Esophagus muscularis mucosa (tissue), 4 donors: ENCODE data around the gene ARHGDIB. TPM values are rescaled to one million over a fixed set of nuclear protein-coding genes. Genes with fewer than 3 reads are reported as not detected.

Source experiments
- DNase-seq: peaks from one replicate; pipeline ENCODE4 v3.0.0-alpha.2; 2017; ENCODE audit errors: extremely low spot score
- H3K27ac ChIP-seq, 4 donors: fragments of 200-600 bp; sonication (generic); replicated peaks in 1 of 4; 1 replicate in 3 of 4; 2 replicates in 1 of 4; pipeline ENCODE4 v1.5.1; 2016 to 2019; ENCODE audit warnings: mild to moderate bottlenecking in 1 of 4
- H3K27me3 ChIP-seq, 4 donors: fragments of 200-600 bp; sonication (generic); one replicate each; pipeline versions ENCODE4 v1.5.1 to v1.6.0; 2016 to 2019
- H3K36me3 ChIP-seq, 4 donors: fragments of 200-600 bp; sonication (generic); one replicate each; pipeline ENCODE4 v1.5.1; 2016 to 2019
- H3K4me1 ChIP-seq, 4 donors: fragments of 200-600 bp; sonication (generic); one replicate each; pipeline ENCODE4 v1.5.1; 2016 to 2019
- H3K4me3 ChIP-seq, 4 donors: fragments of 200-600 bp; sonication (generic); 1 replicate in 2 of 4; 2 replicates in 2 of 4; pipeline ENCODE4 v1.5.1; 2016 to 2019; ENCODE audit warnings: mild to moderate bottlenecking in 4 of 4, moderate library complexity in 1 of 4
- H3K9me3 ChIP-seq, 4 donors: fragments of 200-600 bp; sonication (generic); 1 replicate in 3 of 4; 2 replicates in 1 of 4; pipeline ENCODE4 v1.5.1; 2016 to 2019
- CTCF ChIP-seq, 3 experiments: fragments of 200-600 bp in 2 of 3; fragments of 450-650 bp in 1 of 3; sonication (generic) in 2 of 3; IDR thresholded peaks; one replicate each; pipeline ENCODE4 v1.5.1; 2017 to 2019; ENCODE audit warnings: antibody characterized with exemption in 3 of 3, mild to moderate bottlenecking in 2 of 3, moderate library complexity in 1 of 3
- EP300 ChIP-seq: sonication (generic); formaldehyde crosslinking; IDR thresholded peaks from one replicate; pipeline ENCODE4 v1.6.1; 2017; ENCODE audit warnings: antibody characterized with exemption
- POLR2A ChIP-seq: fragments of 450-650 bp; IDR thresholded peaks from one replicate; pipeline ENCODE4 v1.6.1; 2017; ENCODE audit warnings: antibody characterized with exemption, moderate library complexity, mild to moderate bottlenecking, low read depth
- POLR2AphosphoS5 ChIP-seq, 2 donors: sonication (generic); formaldehyde crosslinking; IDR thresholded peaks; one replicate each; pipeline ENCODE4 v1.6.1; 2017; ENCODE audit warnings: antibody characterized with exemption in 2 of 2
- WGBS: methylation state at CpG from one replicate; pipeline ENCODE4 v1.1.5; 2018; 5-methylcytosine and 5-hydroxymethylcytosine counted together
- intact Hi-C: fragments of 100-400 bp; cut with DNase I; formaldehyde crosslinking; loops from one replicate; pipeline ENCODE4 v1.15.1; 2023
- total RNA-seq, 4 donors: library from RNA; depleted of rRNA; stranded (reverse); fragments of >200 nt; gene quantifications; one replicate each; pipeline versions ENCODE4 v1.1.0 to v1.2.1, GENCODE V29; 2016

ARHGDIB gene
- total RNA-seq, result 100 to 1,000 TPM in 2 of 4 donors, 10 to 100 TPM in 2; 43.6 to 123 (median 84.5) TPM

DNA sequence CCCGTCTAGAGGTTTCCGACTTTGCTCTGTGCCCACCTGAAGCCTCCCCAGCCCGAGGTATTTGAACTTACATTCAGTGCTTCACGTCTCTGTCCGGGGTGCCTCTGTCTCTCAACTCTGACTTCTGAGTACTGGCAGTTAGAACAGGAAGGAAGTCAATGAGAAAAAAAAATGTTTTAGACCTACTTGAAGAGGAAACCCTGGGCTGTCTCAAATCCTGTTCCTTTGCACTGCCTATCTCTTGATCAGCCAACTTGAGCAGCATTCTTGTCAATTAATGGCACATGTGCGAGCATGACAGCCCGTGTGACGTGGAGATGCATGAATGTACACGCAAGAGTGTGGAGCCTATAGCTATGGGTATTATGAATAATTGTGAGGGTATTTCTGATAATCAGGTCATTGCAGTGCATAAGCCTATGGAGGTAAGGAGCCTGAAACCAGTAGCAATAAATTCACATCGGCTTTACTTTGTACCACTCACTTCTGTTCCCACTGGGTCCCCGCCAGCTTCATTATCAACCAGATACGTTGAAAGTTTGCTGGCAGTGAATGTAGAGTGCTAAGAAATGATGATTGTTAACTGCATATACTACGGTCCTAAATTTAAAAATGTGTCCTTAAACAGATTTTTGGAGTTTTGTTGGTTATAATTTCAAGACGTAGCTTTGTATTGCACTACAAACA is at the start of gene ARHGDIB:
Gene ARHGDIB (minus strand): TSS at position 136 of the 687 bp plus-strand sequence. CDS start 10,889 bp downstream, outside the sequence.
- Histone ChIP-seq H3K36me3 (no peaks in the 10 kb centered on the region), H3K9me3 (no peaks in the 10 kb centered on the region), H3K4me1 (peaks cover 25 to 40% (median 34%) of the 10 kb centered on the region in 4 donors), H3K27ac (peak within 1 kb of the TSS; percentile 67 to 75 (median 71)), H3K27me3 (no peaks in the 10 kb centered on the region), H3K4me3 (peak within 1 kb of the TSS; percentile 42 to 54 (median 46))
- intact Hi-C loops, result no loop called here
- no peak for DNase-seq
- WGBS, result 63% methylated on average over 14 of the region's 14 CpGs
- TF ChIP-seq POLR2AphosphoS5 (IDR thresholded peaks at IDR 0.05), result peak; percentile 37 to 39
- TF ChIP-seq POLR2A, result no peak

DNA sequence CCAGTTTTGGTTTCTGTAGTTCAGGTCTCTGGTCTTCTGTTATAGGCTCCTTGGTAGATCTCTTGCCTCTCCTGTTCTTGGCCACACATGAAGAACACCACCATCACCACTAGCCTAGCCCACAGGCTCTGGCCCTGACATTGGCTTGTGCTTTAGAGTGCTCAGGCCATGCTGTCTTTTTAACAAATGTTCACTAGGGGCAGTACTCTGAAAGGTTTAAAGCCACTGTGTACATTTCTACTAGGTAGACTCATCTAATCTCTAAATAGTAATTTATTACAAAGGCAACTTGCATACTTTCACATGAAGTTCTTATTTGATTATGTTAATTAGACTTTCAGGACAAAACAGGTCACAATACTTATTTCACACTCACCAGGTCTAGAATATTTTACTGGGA is 49.8 kb upstream of the ARHGDIB start:
- Histone ChIP-seq H3K4me1 (peaks cover 0 to 14% (median 5%) of the 10 kb centered on the region in 4 donors), H3K27me3 (no peaks in the 10 kb centered on the region), H3K27ac (no peak overlapping the region), H3K9me3 (no peaks in the 10 kb centered on the region), H3K36me3 (no peaks in the 10 kb centered on the region), H3K4me3 (no peak overlapping the region)
- intact Hi-C loops, result no loop called here
- no peak for TF ChIP-seq POLR2A
- no peak for TF ChIP-seq POLR2AphosphoS5 (IDR thresholded peaks at IDR 0.05)
- no peak for TF ChIP-seq CTCF (IDR thresholded peaks at IDR 0.05)
- TF ChIP-seq EP300, result no peak
- no peak for DNase-seq

GRCh38 chr12:15007551-15007950 is 46.1 kb upstream of the ARHGDIB start:
- TF ChIP-seq EP300, result no peak
- TF ChIP-seq POLR2AphosphoS5 (IDR thresholded peaks at IDR 0.05), result no peak
- no peak for TF ChIP-seq CTCF (IDR thresholded peaks at IDR 0.05)
- TF ChIP-seq POLR2A, result no peak
- Histone ChIP-seq H3K27me3 (no peaks in the 10 kb centered on the region), H3K9me3 (no peaks in the 10 kb centered on the region), H3K4me1 (peaks cover 0 to 11% (median 4%) of the 10 kb centered on the region in 4 donors), H3K36me3 (no peaks in the 10 kb centered on the region), H3K4me3 (no peak overlapping the region), H3K27ac (no peak overlapping the region)
- no peak for DNase-seq
- intact Hi-C loops, result loop anchor here (10.0 kb wide), 1 partner anchor 147 kb away; no protein-coding TSS in a partner anchor
- 32% methylated on average over 3 of the region's 3 CpGs for WGBS

- H3K9me3 ChIP-seq, result no peaks in the 10 kb centered on the region
- intact Hi-C loops, result loop anchor here (10.0 kb wide), 1 partner anchor 150 kb away; no protein-coding TSS in a partner anchor
- TF ChIP-seq CTCF (IDR thresholded peaks at IDR 0.05) (no peak), EP300 (no peak), POLR2A (no peak), POLR2AphosphoS5 (IDR thresholded peaks at IDR 0.05) (no peak)
- H3K27ac ChIP-seq, result no peak overlapping the region
- no peak for DNase-seq
- H3K4me1 ChIP-seq, result peaks cover 9 to 26% (median 18%) of the 10 kb centered on the region in 4 donors
- H3K27me3 ChIP-seq, result no peaks in the 10 kb centered on the region
- no peaks in the 10 kb centered on the region for H3K36me3 ChIP-seq
- H3K4me3 ChIP-seq, result no peak overlapping the region
Observed at GRCh38 chr12:15005064-15005463, 43.7 kb upstream of the ARHGDIB start.

- Histone ChIP-seq H3K36me3 (no peaks in the 10 kb centered on the region), H3K4me1 (peaks cover 9 to 30% (median 20%) of the 10 kb centered on the region in 4 donors), H3K27me3 (no peaks in the 10 kb centered on the region), H3K9me3 (no peaks in the 10 kb centered on the region), H3K4me3 (no peak overlapping the region), H3K27ac (no peak overlapping the region)
- TF ChIP-seq EP300, result no peak
- TF ChIP-seq POLR2AphosphoS5 (IDR thresholded peaks at IDR 0.05), result no peak
- TF ChIP-seq POLR2A, result no peak
- TF ChIP-seq CTCF (IDR thresholded peaks at IDR 0.05), result no peak
- no peak for DNase-seq
- intact Hi-C loops, result loop anchor here (5.0 to 10.0 kb wide), 2 partner anchors 150 to 218 kb away; partner anchors contain the start of gene RERG
- 84% methylated on average over 2 of the region's 2 CpGs for WGBS
Observed at GRCh38 chr12:15004421-15004820, 43.0 kb upstream of the ARHGDIB start.
